ENCODE results near the gene ITCH.

ITCH gene

GRCh38 chr20:34549291-34549928 lies 186.3 kb downstream of the ITCH start:
- Histone ChIP-seq H3K4me3 (no peak overlapping the region), H3K27ac (no peak overlapping the region)
- TF ChIP-seq CTCF (IDR thresholded peaks at IDR 0.05): no peak
- no peak for DNase-seq (ENCODE audit: low spot score)

- no peak for DNase-seq (ENCODE audit: low spot score)
- Histone ChIP-seq H3K27ac (no peak overlapping the region), H3K4me3 (no peak overlapping the region)
- no peak for TF ChIP-seq CTCF (IDR thresholded peaks at IDR 0.05)
Observed at GRCh38 chr20:34549929-34550305, 186.8 kb downstream of the ITCH start.

GRCh38 chr20:34552569-34552968 lies 189.5 kb downstream of the ITCH start:
- H3K27ac ChIP-seq: no peak overlapping the region
- TF ChIP-seq CTCF (IDR thresholded peaks at IDR 0.05): no peak
- no peak overlapping the region for H3K4me3 ChIP-seq
- DNase-seq (ENCODE audit: low spot score): no peak

GRCh38 chr20:34553366-34553867 lies 190.3 kb downstream of the ITCH start:
- no peak overlapping the region for H3K27ac ChIP-seq

GRCh38 chr20:34557936-34558319 lies 194.9 kb downstream of the ITCH start:
- DNase-seq (ENCODE audit: low spot score): no peak

More at GRCh38 chr20:34553366-34553867, 190.3 kb downstream of the ITCH start:
- no peak for TF ChIP-seq CTCF (IDR thresholded peaks at IDR 0.05)
- H3K4me3 ChIP-seq: no peak overlapping the region
- DNase-seq (ENCODE audit: low spot score): no peak

GRCh38 chr20:34558320-34559218 lies 195.5 kb downstream of the ITCH start, which contains the start of gene MAP1LC3A:
Gene MAP1LC3A (plus strand): TSS chr20:34558718. CDS start chr20:34558869, 151 bp downstream.
- Histone ChIP-seq H3K27ac (peak within 1 kb of the TSS; percentile 92 to 98), H3K4me3 (peak within 1 kb of the TSS; percentile 76)
- DNase-seq (ENCODE audit: low spot score): peak; percentile 96
- no peak for TF ChIP-seq CTCF (IDR thresholded peaks at IDR 0.05)

More at GRCh38 chr20:34557936-34558319, 194.9 kb downstream of the ITCH start:
- TF ChIP-seq CTCF (IDR thresholded peaks at IDR 0.05): no peak
- peak overlapping the region; percentile 76 for H3K4me3 ChIP-seq
- peak overlapping the region; percentile 92 to 98 for H3K27ac ChIP-seq

Measured in coronary artery (tissue), 2 donors.